ENCODE measurements around the gene TMEFF1. TPM values are rescaled to one million over a fixed set of nuclear protein-coding genes. Genes with fewer than 3 reads are reported as not detected.

The TMEFF1 gene
- total and polyA plus RNA-seq, 10 of the 15 experiments (the other 5 are each of a cell fraction or from before 2014, with no cell fraction given), result 0.03 to 0.55 (median 0.11) TPM; not detected in 3

DNA sequence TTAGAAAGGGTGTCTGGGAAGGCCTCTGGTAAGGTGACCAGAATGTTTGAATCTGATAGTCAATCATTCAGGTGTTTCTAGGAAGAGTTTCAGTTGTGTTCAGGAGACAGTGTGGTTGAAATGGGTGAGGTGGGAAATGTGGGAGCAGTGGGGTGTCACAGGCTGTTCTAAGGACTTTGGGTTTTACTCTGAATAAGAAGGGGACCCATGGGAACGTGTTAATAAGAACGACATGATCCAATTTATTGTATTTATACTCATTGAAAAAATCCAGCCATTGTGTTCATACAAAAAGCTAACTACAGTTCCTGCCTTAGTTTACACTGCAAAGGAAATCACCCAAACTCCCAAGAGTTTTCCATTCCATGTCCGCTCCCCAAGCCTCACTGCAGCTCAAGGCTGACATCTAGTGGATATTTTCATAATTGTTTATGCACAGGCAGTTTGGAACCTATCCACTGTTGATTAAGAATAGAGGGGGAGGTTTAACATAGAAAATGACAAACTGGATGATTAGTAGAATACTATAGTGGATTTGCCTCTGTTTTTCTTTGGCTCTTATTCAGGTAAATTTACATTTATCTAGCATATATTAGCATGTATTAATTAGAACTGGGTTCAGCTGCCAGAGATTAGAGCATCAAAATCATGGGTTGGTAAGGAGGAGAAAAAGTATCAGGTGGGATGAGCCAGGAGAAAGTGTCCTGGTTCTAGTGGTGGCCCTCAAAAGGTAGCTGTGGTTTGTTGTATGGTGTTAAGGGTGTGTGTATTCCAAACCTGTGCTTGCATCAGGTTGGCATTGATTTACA lies 122.6 kb downstream of the TMEFF1 start:
- ChIA-PET POLR2A (no interaction called here), CTCF (interaction anchor here (0.6 to 3.0 kb wide), 13 partner anchors 10 to 1431 kb away, joined by 3 to 15 read pairs (median 4); partner anchors contain the start of gene CAVIN4), RAD21 (ENCODE audit: unreplicated experiment) (interaction anchor here (0.6 to 1.2 kb wide), 3 partner anchors 11 to 272 kb away, joined by 3 read pairs; no protein-coding TSS in a partner anchor), SMC1A (ENCODE audit: uncharacterized antibody, unreplicated experiment) (interaction anchor here (1.0 to 1.4 kb wide), 2 partner anchors 14 to 272 kb away, joined by 3 to 7 read pairs; no protein-coding TSS in a partner anchor)
- Histone ChIP-seq H4K20me1 (ENCODE audit: control insufficient read depth, insufficient read depth) (no peaks in the 10 kb centered on the region), H3K4me2 (ENCODE audit: control insufficient read depth, insufficient read depth) (no peak overlapping the region), H3K79me2 (ENCODE audit: control insufficient read depth, insufficient read depth, low read length) (no peaks in the 10 kb centered on the region), H3K36me3 (ENCODE audit: control insufficient read depth in 2 of 2, insufficient read depth in 2 of 2, low read length in 1 of 2) (no peaks in the 10 kb centered on the region), H3K4me3 (no peak overlapping the region), H3K27me3 (replicated peaks in 1 of 2; ENCODE audit: control insufficient read depth in 2 of 2, insufficient read depth in 2 of 2, low read length in 1 of 2) (no peaks in the 10 kb centered on the region; a peak in 3 of 4 replicates), H3K9me3 (replicated peaks; ENCODE audit: control insufficient read depth, insufficient read depth, low read length) (no peaks in the 10 kb centered on the region), H3K9ac (ENCODE audit: control insufficient read depth, insufficient read depth, low read length) (no peak overlapping the region), H3K4me1 (ENCODE audit: control insufficient read depth, insufficient read depth, low read length) (no peaks in the 10 kb centered on the region), H3K27ac (ENCODE audit: control insufficient read depth, insufficient read depth) (no peak overlapping the region), H2AFZ (ENCODE audit: control insufficient read depth, low read depth, low read length) (no peak overlapping the region)
- BruUV-seq (replicated peaks), result no TSS peak
- 32% methylated on average over 3 of the region's 3 CpGs for whole genome bisulfite sequencing (ENCODE audit: insufficient coverage, insufficient replicate concordance, low lambda C conversion rate, missing lambda C conversion rate)
- TF ChIP-seq POU2F2 (IDR thresholded peaks at IDR 0.05; ENCODE audit: borderline replicate concordance, low read depth, low read length), result 0 out of 3 replicates have a peak, but pooled peaks have one; percentile 32
- TF ChIP-seq, protein P1, sequence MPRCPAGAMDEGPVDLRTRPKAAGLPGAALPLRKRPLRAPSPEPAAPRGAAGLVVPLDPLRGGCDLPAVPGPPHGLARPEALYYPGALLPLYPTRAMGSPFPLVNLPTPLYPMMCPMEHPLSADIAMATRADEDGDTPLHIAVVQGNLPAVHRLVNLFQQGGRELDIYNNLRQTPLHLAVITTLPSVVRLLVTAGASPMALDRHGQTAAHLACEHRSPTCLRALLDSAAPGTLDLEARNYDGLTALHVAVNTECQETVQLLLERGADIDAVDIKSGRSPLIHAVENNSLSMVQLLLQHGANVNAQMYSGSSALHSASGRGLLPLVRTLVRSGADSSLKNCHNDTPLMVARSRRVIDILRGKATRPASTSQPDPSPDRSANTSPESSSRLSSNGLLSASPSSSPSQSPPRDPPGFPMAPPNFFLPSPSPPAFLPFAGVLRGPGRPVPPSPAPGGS (IDR thresholded peaks at IDR 0.05; ENCODE audit: borderline replicate concordance, insufficient read depth, low read depth, low read length, poor library complexity, severe bottlenecking), result no peak
- no peak for TF ChIP-seq HDAC6 (IDR thresholded peaks at IDR 0.05; ENCODE audit: unreplicated experiment)
- TF ChIP-seq CREB1 (IDR thresholded peaks at IDR 0.05; ENCODE audit: low read depth), result no peak
- peak; percentile 77 for TF ChIP-seq SMC3 (IDR thresholded peaks at IDR 0.05; ENCODE audit: borderline replicate concordance, low read length)
- TF ChIP-seq, protein P2, sequence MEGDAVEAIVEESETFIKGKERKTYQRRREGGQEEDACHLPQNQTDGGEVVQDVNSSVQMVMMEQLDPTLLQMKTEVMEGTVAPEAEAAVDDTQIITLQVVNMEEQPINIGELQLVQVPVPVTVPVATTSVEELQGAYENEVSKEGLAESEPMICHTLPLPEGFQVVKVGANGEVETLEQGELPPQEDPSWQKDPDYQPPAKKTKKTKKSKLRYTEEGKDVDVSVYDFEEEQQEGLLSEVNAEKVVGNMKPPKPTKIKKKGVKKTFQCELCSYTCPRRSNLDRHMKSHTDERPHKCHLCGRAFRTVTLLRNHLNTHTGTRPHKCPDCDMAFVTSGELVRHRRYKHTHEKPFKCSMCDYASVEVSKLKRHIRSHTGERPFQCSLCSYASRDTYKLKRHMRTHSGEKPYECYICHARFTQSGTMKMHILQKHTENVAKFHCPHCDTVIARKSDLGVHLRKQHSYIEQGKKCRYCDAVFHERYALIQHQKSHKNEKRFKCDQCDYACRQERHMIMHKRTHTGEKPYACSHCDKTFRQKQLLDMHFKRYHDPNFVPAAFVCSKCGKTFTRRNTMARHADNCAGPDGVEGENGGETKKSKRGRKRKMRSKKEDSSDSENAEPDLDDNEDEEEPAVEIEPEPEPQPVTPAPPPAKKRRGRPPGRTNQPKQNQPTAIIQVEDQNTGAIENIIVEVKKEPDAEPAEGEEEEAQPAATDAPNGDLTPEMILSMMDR (IDR thresholded peaks at IDR 0.05 in 2 of 3, conservative IDR thresholded peaks at IDR 0.05 in 1 of 3; ENCODE audit: control insufficient read depth in 2 of 3, extremely low read depth in 1 of 3, insufficient read depth in 1 of 3, low read depth in 3 of 3, low read length in 3 of 3), result peak; percentile 66 to 92 (median 76)
- 0 out of 4 replicates have a peak, but pooled peaks of 1 of the 2 experiments have one; percentile 7 for TF ChIP-seq BHLHE40 (IDR thresholded peaks at IDR 0.05; ENCODE audit: borderline replicate concordance in 1 of 2, low read depth in 2 of 2, low read length in 1 of 2)
- TF ChIP-seq, protein P3, sequence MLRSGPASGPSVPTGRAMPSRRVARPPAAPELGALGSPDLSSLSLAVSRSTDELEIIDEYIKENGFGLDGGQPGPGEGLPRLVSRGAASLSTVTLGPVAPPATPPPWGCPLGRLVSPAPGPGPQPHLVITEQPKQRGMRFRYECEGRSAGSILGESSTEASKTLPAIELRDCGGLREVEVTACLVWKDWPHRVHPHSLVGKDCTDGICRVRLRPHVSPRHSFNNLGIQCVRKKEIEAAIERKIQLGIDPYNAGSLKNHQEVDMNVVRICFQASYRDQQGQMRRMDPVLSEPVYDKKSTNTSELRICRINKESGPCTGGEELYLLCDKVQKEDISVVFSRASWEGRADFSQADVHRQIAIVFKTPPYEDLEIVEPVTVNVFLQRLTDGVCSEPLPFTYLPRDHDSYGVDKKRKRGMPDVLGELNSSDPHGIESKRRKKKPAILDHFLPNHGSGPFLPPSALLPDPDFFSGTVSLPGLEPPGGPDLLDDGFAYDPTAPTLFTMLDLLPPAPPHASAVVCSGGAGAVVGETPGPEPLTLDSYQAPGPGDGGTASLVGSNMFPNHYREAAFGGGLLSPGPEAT (IDR thresholded peaks at IDR 0.05; ENCODE audit: low read depth), result 0 out of 2 replicates have a peak, but pooled peaks have one; percentile 27
- TF ChIP-seq RAD21 (IDR thresholded peaks at IDR 0.05; ENCODE audit: insufficient read depth, low read depth, low read length), result peak; percentile 100
- TF ChIP-seq, protein P4, sequence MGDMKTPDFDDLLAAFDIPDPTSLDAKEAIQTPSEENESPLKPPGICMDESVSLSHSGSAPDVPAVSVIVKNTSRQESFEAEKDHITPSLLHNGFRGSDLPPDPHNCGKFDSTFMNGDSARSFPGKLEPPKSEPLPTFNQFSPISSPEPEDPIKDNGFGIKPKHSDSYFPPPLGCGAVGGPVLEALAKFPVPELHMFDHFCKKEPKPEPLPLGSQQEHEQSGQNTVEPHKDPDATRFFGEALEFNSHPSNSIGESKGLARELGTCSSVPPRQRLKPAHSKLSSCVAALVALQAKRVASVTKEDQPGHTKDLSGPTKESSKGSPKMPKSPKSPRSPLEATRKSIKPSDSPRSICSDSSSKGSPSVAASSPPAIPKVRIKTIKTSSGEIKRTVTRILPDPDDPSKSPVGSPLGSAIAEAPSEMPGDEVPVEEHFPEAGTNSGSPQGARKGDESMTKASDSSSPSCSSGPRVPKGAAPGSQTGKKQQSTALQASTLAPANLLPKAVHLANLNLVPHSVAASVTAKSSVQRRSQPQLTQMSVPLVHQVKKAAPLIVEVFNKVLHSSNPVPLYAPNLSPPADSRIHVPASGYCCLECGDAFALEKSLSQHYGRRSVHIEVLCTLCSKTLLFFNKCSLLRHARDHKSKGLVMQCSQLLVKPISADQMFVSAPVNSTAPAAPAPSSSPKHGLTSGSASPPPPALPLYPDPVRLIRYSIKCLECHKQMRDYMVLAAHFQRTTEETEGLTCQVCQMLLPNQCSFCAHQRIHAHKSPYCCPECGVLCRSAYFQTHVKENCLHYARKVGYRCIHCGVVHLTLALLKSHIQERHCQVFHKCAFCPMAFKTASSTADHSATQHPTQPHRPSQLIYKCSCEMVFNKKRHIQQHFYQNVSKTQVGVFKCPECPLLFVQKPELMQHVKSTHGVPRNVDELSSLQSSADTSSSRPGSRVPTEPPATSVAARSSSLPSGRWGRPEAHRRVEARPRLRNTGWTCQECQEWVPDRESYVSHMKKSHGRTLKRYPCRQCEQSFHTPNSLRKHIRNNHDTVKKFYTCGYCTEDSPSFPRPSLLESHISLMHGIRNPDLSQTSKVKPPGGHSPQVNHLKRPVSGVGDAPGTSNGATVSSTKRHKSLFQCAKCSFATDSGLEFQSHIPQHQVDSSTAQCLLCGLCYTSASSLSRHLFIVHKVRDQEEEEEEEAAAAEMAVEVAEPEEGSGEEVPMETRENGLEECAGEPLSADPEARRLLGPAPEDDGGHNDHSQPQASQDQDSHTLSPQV (IDR thresholded peaks at IDR 0.05), result 0 out of 2 replicates have a peak, but pooled peaks have one; percentile 20
- ATAC-seq (peak; percentile 71), DNase-seq (ENCODE audit: low read depth, low spot score) (no peak), FAIRE-seq (peak; percentile 92)
- intact Hi-C loops (cut with micrococcal nuclease; ENCODE audit: unreplicated experiment) (loop anchor here (1.0 to 10.0 kb wide), 7 partner anchors 90 to 1748 kb away; no protein-coding TSS in a partner anchor), in situ Hi-C loops (cut with MboI) (loop anchor here (5.0 to 25.0 kb wide), 2 partner anchors 583 to 1433 kb away; no protein-coding TSS in a partner anchor)

All from GM12878 (cell line).